Measurements from ENCODE around the gene TBL1X.
A peak's percentile ranks its signal among the peaks of the same experiment; 100 is the strongest.
"Not testable (repeated sequence)": the region's sequence is repeated elsewhere in the genome, so short reads cannot be mapped to it uniquely, and the experiment has no call there.

Gene TBL1X

GRCh38 chrX:9464435-9465371 is at the start of gene TBL1X:
TBL1X (plus strand) TSS chrX:9465058; CDS start chrX:9653587, 188,529 bp downstream.
- peak within 1 kb of the TSS; percentile 72 for H3K4me3 ChIP-seq (ENCODE audit: low read length)
- TF ChIP-seq ZNF274 (IDR thresholded peaks at IDR 0.05; ENCODE audit: low read depth, low read length), result no peak

GRCh38 chrX:9416562-9417348 is 48.1 kb upstream of the TBL1X start:
- H3K4me3 ChIP-seq (ENCODE audit: low read length), result no peak overlapping the region
- TF ChIP-seq ZNF274 (IDR thresholded peaks at IDR 0.05; ENCODE audit: low read depth, low read length), result no peak

GRCh38 chrX:9418262-9418661 is 46.6 kb upstream of the TBL1X start:
- no peak overlapping the region for H3K4me3 ChIP-seq (ENCODE audit: low read length)

GRCh38 chrX:9420275-9421265 is 44.3 kb upstream of the TBL1X start:
- TF ChIP-seq ZNF274 (IDR thresholded peaks at IDR 0.05; ENCODE audit: low read depth, low read length), result no peak
- H3K4me3 ChIP-seq (ENCODE audit: low read length), result no peak overlapping the region

More at GRCh38 chrX:9418262-9418661, 46.6 kb upstream of the TBL1X start:
- no peak for TF ChIP-seq ZNF274 (IDR thresholded peaks at IDR 0.05; ENCODE audit: low read depth, low read length)

GRCh38 chrX:9429767-9430166 is 35.1 kb upstream of the TBL1X start:
- no peak overlapping the region for H3K4me3 ChIP-seq (ENCODE audit: low read length)
- TF ChIP-seq ZNF274 (IDR thresholded peaks at IDR 0.05; ENCODE audit: low read depth, low read length), result no peak

GRCh38 chrX:9430346-9430921 is 34.4 kb upstream of the TBL1X start:
- H3K4me3 ChIP-seq (ENCODE audit: low read length), result no peak overlapping the region
- TF ChIP-seq ZNF274 (IDR thresholded peaks at IDR 0.05; ENCODE audit: low read depth, low read length), result no peak

- no peak for TF ChIP-seq ZNF274 (IDR thresholded peaks at IDR 0.05; ENCODE audit: low read depth, low read length)
- H3K4me3 ChIP-seq (ENCODE audit: low read length), result no peak overlapping the region
These were observed 33.6 kb upstream of the TBL1X start for GRCh38 chrX:9431281-9431680.

GRCh38 chrX:9433596-9433995 is 31.3 kb upstream of the TBL1X start:
- H3K4me3 ChIP-seq (ENCODE audit: low read length), result no peak overlapping the region
- TF ChIP-seq ZNF274 (IDR thresholded peaks at IDR 0.05; ENCODE audit: low read depth, low read length), result no peak

GRCh38 chrX:9434051-9434550 is 30.8 kb upstream of the TBL1X start:
- TF ChIP-seq ZNF274 (IDR thresholded peaks at IDR 0.05; ENCODE audit: low read depth, low read length), result no peak
- no peak overlapping the region for H3K4me3 ChIP-seq (ENCODE audit: low read length)

- not testable (repeated sequence) for H3K4me3 ChIP-seq (ENCODE audit: low read length)
These were observed 29.8 kb upstream of the TBL1X start for GRCh38 chrX:9435086-9435485.

- TF ChIP-seq ZNF274 (IDR thresholded peaks at IDR 0.05; ENCODE audit: low read depth, low read length), result no peak
- H3K4me3 ChIP-seq (ENCODE audit: low read length), result no peak overlapping the region
These were observed 28.0 kb upstream of the TBL1X start for GRCh38 chrX:9436812-9437211.

- TF ChIP-seq ZNF274 (IDR thresholded peaks at IDR 0.05; ENCODE audit: low read depth, low read length), result no peak
- no peak overlapping the region for H3K4me3 ChIP-seq (ENCODE audit: low read length)
These were observed 25.8 kb upstream of the TBL1X start for GRCh38 chrX:9438933-9439494.
